SU-DHL-6 (cell line): Measurements from ENCODE around the gene TLR1.
A peak's percentile ranks its signal among the peaks of the same experiment; 100 is the strongest.

Experiments used
- H2AFZ ChIP-seq: fragments of 200-600 bp; sonication (generic); 2 replicates; pipeline ENCODE4 v1.6.1; 2014; ENCODE audit warnings: low read depth, mild to moderate bottlenecking, moderate library complexity, mixed read lengths, antibody characterized with exemption, low read length; ENCODE audit not compliant: severe bottlenecking
- H3F3A ChIP-seq: fragments of 200-600 bp; shearing (Covaris generic); 2 replicates; pipeline ENCODE4 v1.6.0; 2016; ENCODE audit warnings: antibody characterized with exemption, mild to moderate bottlenecking; ENCODE audit not compliant: insufficient read depth
- H3K27ac ChIP-seq: fragments of 200-600 bp; sonication (generic); 2 replicates; pipeline ENCODE4 v1.5.1; 2016; ENCODE audit warnings: low read depth, mild to moderate bottlenecking, low read length, moderate library complexity, mixed read lengths
- H3K27me3 ChIP-seq: fragments of 200-600 bp; sonication (generic), shearing (Covaris generic); 2 replicates; pipeline ENCODE4 v1.6.0; 2014; ENCODE audit warnings: mild to moderate bottlenecking, low read length
- H3K36me3 ChIP-seq: fragments of 200-600 bp; sonication (generic); 2 replicates; pipeline ENCODE4 v1.6.1; 2014; ENCODE audit warnings: mild to moderate bottlenecking, low read length, mixed read lengths
- H3K4me2 ChIP-seq: fragments of 300-600, 200-600 bp; shearing (Covaris generic), sonication (generic); 2 replicates; pipeline ENCODE4 v1.6.0; 2014; ENCODE audit warnings: low read length, low read depth, mild to moderate bottlenecking; ENCODE audit not compliant: poor library complexity, severe bottlenecking
- H3K4me3 ChIP-seq: fragments of 200-600 bp; sonication (generic); 2 replicates; pipeline ENCODE4 v1.5.1; 2014; ENCODE audit warnings: antibody characterized with exemption, low read length, mild to moderate bottlenecking, mixed read lengths; ENCODE audit not compliant: insufficient read depth, poor library complexity, severe bottlenecking
- H3K79me2 ChIP-seq: fragments of 200-600 bp; sonication (generic); 2 replicates; pipeline ENCODE4 v1.6.1; 2014; ENCODE audit warnings: mild to moderate bottlenecking, low read length, moderate library complexity; ENCODE audit not compliant: insufficient read depth
- H3K9ac ChIP-seq: fragments of 200-600 bp; sonication (generic); 2 replicates; pipeline ENCODE4 v1.7.0; 2014; ENCODE audit warnings: mild to moderate bottlenecking, low read length
- H3K9me2 ChIP-seq: fragments of 200-600 bp; sonication (generic); replicated peaks from 2 replicates; pipeline ENCODE4 v1.6.1; 2014; ENCODE audit warnings: low read length; ENCODE audit not compliant: insufficient read depth
- H3K9me3 ChIP-seq: fragments of 200-600 bp; sonication (generic); 2 replicates; pipeline ENCODE4 v1.6.1; 2014; ENCODE audit warnings: low read length, mixed read lengths; ENCODE audit not compliant: insufficient read depth
- H4K20me1 ChIP-seq: fragments of 200-600 bp; sonication (generic); 2 replicates; pipeline ENCODE4 v1.6.1; 2014; ENCODE audit warnings: low read depth, mild to moderate bottlenecking, antibody characterized with exemption, low read length, moderate library complexity, mixed read lengths
- EZH2phosphoT487 ChIP-seq: fragments of 200-600 bp; sonication (generic), shearing (Covaris generic); conservative IDR thresholded peaks from 2 replicates; pipeline ENCODE4 v1.6.1; 2018; ENCODE audit warnings: mild to moderate bottlenecking, antibody characterized with exemption, low read length, moderate library complexity, mixed read lengths
- TF ChIP-seq, protein P1 (sequence below): fragments of 200-600 bp; sonication (generic); IDR thresholded peaks from one replicate; pipeline ENCODE4 v1.5.1; 2017; ENCODE audit warnings: antibody characterized with exemption, mild to moderate bottlenecking, low read length, moderate library complexity; ENCODE audit not compliant: insufficient read depth, poor library complexity, severe bottlenecking

The TLR1 gene

DNA sequence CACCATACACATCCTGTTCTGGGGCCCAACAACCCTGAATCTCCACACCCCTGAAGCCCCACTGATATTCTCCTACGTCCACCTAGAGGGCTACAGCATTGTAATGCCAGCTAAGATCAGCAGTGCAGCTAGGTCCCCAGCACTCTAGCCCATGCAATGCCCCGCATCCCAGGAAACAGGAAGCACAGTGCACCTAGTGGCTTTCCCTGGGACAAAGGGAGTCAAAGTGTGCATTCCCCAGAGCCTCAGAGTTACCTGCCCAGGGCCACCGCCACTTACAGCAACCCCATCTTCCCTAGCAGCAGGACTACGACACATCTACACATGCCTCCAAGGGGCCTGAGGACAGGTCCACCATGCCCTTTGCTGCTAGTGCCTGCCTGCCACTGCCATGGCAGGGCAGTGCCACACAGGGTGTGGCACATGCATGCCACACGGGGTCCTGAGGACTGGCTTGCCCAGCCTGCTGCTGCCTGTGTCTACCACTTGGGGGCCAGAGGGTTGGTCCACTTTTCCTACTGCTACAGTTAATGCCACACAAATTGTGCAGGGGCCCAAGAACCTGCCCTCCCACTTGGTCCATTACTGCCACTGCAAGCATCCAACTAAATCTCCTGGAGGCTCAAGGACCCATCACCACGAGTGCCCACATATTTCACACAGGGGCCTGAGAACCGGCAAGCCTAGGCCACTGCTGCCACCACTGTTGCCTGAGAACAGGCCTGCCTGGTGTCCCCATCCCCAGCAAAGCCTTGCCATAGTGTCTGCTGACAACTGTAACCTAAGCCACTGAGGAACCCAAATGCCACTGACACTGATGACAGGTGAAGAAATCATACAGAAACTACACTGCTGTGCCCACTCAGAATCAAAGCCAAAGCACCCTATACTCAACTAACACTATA, 28.3 kb upstream of the TLR1 start:
- no peak for TF ChIP-seq EZH2phosphoT487
- TF ChIP-seq, protein P1, sequence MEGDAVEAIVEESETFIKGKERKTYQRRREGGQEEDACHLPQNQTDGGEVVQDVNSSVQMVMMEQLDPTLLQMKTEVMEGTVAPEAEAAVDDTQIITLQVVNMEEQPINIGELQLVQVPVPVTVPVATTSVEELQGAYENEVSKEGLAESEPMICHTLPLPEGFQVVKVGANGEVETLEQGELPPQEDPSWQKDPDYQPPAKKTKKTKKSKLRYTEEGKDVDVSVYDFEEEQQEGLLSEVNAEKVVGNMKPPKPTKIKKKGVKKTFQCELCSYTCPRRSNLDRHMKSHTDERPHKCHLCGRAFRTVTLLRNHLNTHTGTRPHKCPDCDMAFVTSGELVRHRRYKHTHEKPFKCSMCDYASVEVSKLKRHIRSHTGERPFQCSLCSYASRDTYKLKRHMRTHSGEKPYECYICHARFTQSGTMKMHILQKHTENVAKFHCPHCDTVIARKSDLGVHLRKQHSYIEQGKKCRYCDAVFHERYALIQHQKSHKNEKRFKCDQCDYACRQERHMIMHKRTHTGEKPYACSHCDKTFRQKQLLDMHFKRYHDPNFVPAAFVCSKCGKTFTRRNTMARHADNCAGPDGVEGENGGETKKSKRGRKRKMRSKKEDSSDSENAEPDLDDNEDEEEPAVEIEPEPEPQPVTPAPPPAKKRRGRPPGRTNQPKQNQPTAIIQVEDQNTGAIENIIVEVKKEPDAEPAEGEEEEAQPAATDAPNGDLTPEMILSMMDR = peak; percentile 33
- H3K4me2 ChIP-seq = no peak overlapping the region

GRCh38 chr4:38832206-38832605, 27.6 kb upstream of the TLR1 start:
- no peak overlapping the region for H3K9ac ChIP-seq

More for the DNA sequence above, 28.3 kb upstream of the TLR1 start:
- peaks cover 53% of the 10 kb centered on the region for H3K36me3 ChIP-seq
- no peak overlapping the region for H3K27ac ChIP-seq
- no peak overlapping the region for H2AFZ ChIP-seq
- no peak overlapping the region for H3K4me3 ChIP-seq
- H3K9me3 ChIP-seq = no peaks in the 10 kb centered on the region
- no peaks in the 10 kb centered on the region for H3K9me2 ChIP-seq
- no peaks in the 10 kb centered on the region for H4K20me1 ChIP-seq
- no peak overlapping the region for H3K9ac ChIP-seq
- peaks cover 96% of the 10 kb centered on the region for H3K79me2 ChIP-seq
- H3K27me3 ChIP-seq = no peaks in the 10 kb centered on the region
- 0 out of 2 replicates have a peak, but pooled peaks cover 3% of the 10 kb centered on the region for H3F3A ChIP-seq

DNA sequence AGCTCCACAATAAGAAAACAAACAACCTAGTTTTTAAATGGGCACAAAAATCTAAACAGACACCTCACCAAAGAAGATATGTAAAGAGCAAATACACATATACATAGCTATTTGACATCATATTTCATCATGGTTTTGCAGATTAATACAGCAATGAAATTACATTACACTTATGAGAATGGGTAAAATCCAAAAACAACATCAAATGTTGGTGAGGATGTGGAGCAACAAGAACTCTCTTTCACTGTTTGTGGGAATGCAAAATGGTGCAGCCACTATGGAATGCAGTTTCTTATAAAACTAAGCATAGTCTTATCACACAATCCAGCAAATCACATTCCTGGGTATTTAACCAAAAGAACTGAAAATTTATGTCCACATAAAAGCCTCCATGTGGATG, 27.1 kb upstream of the TLR1 start:
- Histone ChIP-seq H3F3A (0 out of 2 replicates have a peak, but pooled peaks cover 3% of the 10 kb centered on the region), H3K27ac (no peak overlapping the region), H3K9ac (no peak overlapping the region), H3K79me2 (peaks cover 87% of the 10 kb centered on the region), H3K4me3 (no peak overlapping the region), H2AFZ (no peak overlapping the region), H4K20me1 (no peaks in the 10 kb centered on the region), H3K9me3 (no peaks in the 10 kb centered on the region), H3K4me2 (no peak overlapping the region), H3K9me2 (no peaks in the 10 kb centered on the region), H3K27me3 (no peaks in the 10 kb centered on the region), H3K36me3 (peaks cover 53% of the 10 kb centered on the region)
- TF ChIP-seq, protein P1 = no peak
- no peak for TF ChIP-seq EZH2phosphoT487

More at GRCh38 chr4:38832206-38832605, 27.6 kb upstream of the TLR1 start:
- no peak for TF ChIP-seq EZH2phosphoT487
- TF ChIP-seq, protein P1 = no peak
- Histone ChIP-seq H3F3A (0 out of 2 replicates have a peak, but pooled peaks cover 3% of the 10 kb centered on the region), H3K9me2 (no peaks in the 10 kb centered on the region), H3K9me3 (no peaks in the 10 kb centered on the region), H2AFZ (no peak overlapping the region), H3K79me2 (peaks cover 89% of the 10 kb centered on the region), H3K27me3 (no peaks in the 10 kb centered on the region), H3K4me2 (no peak overlapping the region), H4K20me1 (no peaks in the 10 kb centered on the region), H3K27ac (no peak overlapping the region), H3K36me3 (peaks cover 50% of the 10 kb centered on the region), H3K4me3 (no peak overlapping the region)
